Activated T-helper 1 cell treated with anti-CD3 and anti-CD28 coated beads, Interleukin-2, amount 50 U/mL, for 16 hours (primary cell): ENCODE measurements around the gene OXCT1.
"Not testable (repeated sequence)": the region's sequence is repeated elsewhere in the genome, so short reads cannot be mapped to it uniquely, and the experiment has no call there.

ENCODE experiments used
- DNase-seq, 2 donors: peaks; one replicate each; pipeline ENCODE4 v3.0.0-alpha.2; 2020; ENCODE audit warnings: low read depth in 1 of 2, low spot score in 1 of 2

OXCT1 gene

DNA sequence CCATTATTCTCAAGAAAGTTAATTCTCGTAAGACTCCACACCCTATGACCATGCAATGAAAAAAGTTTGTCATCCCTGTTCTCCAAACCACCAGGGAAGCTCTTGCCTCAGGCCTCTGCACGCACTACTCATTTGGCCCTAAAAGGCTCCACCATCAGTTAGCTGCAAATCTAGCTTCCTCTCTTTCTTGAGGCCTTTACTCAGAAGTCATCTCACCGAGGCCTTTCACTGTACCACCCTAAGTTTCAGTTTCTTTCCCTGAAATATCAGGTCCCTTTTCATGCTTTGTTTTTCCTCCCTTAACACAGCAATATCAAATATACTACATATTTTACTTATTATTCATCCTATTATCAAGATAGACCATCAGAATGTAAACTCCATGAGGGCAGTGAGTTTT is 39.1 kb downstream of the OXCT1 start:
- DNase-seq, result no peak

DNA sequence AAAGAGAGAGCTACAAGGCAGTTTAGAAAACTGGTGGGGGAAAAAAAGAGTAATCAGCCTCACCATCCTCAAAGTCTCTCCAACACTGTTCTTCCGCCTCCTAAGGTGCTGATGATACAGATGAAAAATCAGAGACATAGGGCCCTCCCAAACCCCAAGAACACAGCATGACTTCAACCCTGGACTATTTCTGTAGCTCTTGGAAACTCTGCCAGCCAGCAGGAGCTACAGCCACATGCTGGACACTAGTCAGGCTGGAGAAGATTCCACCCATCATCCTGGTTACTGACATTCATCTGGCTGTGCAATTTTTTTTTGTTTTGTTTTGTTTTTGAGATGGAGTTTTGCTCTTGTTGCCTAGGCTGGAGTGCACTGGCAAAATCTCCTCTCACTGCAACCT is 42.4 kb downstream of the OXCT1 start:
- no peak for DNase-seq

DNA sequence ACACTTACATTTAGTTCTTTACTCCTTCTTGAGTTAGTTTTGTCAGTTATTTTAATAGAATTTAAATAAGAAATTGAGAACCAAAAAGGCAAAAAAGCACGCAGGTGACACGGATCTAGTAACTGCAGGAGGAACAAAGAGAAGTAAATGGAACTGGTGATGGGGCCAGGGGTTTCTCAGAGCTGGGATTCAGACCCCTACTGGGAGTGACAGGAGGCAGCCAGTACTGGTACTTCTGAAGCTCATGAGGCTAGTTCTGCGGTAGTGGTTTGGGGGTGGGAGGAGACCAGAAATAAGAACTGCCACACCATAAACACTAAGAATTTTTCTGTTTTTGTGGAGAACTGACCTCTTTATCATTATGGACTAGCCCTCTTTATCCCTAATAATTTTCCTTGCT is 48.2 kb downstream of the OXCT1 start:
- DNase-seq, result no peak

DNA sequence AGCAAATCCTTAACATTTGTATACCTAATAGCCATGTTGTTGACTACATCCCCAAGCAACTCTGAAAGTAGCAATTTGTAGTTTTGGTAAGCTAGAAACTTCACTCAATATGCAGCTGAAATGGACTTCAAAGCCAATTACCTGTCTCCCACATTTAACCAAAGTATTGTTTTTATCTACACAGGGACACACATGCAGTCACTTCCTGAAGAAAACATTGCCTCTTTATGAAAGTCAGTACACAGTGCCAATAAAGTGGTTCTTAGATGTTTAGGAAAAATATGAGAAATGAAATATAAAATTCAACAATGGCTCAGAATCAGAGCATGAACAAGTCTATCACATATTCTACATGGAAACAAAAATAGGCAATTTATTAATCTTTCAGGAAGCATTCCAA is 49.2 kb downstream of the OXCT1 start:
- DNase-seq, result no peak

DNA sequence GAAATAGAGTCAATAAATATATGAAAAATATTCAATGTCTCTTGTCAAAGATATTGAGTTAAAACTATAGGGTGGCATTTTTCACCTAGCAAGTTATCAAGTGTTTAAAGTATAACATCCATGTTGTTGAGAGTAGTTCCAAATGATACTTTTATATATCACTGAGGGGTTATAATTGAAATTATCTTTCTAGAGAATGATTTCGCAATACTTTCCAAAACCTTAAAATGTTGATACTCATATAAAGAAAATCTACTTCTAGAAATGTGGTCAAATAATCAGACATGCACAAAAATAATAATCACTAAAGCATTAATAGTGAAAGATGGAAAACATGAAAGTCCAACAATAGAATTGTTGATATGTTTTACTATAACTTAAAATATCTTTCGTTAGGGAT is 50.1 kb downstream of the OXCT1 start:
- DNase-seq, result no peak

DNA sequence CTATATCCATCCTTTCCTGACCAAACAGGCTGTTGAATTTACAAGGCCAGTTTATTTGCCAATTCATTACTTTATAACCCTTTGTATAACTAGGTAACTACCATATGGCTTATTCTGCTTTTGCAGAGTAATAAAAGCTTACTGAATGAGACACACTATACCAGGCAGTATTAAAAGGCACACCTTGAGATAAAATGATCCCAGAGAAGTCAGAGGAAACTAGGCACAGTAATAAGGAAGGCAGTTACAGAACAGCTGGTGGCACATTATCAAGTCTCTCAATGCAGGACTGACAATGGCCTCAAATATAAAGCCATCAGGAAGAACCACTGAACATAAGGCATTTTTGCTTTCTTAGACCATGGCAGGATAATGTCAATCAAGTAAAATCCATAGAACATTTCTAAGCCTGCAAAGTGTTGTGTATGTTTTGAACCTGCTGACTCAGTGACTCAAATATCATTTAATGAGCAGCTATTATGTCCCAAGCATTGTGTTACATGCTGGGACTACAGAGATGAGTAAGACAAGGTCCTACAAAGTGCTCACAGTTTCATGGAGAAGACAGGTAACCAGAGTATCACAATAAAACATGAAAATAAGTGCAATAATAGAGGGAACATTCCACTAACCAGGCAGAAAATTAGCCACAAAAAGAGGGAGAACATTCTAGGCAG is 52.5 kb downstream of the OXCT1 start:
- DNase-seq, result no peak

DNA sequence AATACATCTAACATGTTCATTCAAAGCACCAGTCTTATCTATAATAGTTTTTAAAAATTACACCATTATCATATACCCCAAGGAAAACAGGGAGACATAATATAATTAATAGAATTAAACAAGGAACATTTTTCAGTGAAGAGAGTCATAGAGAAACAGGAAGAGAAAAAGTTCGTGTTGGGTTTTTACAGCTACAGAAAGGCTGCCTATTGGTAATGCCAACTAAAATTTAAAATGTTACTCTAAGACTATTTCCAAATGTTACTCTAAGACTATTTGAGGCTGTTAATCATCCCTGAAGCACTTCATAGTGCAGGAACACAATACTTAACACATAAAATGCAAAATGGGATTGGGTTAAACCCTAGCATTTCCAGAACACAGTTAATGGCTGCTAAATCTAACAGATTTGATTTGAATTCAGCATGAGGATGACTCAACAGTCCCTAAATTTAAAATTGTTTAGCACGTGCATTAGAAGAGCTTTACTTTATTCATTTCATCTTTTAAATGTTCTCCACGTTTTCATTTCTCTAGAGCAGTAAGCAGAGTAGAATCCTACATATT is 54.5 kb downstream of the OXCT1 start:
- no peak for DNase-seq

DNA sequence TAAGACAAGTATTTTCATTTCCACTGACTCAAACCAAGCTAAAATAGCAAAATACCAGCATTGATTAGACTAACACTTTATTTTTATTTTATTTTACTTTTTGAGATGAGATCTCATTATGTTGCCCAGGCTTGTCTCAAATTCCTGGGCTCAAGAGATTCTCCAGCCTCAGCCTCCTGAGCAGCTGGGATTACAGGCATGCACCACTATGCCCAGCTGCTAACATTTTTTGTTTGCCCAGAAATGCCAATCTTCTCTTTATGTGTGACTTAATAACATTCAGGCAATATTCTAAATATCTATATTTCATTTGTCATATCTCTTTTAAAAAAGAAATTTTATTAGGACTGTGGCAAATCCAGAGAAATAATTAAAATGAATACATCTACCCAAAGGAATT is 55.0 kb downstream of the OXCT1 start:
- DNase-seq, result no peak

DNA sequence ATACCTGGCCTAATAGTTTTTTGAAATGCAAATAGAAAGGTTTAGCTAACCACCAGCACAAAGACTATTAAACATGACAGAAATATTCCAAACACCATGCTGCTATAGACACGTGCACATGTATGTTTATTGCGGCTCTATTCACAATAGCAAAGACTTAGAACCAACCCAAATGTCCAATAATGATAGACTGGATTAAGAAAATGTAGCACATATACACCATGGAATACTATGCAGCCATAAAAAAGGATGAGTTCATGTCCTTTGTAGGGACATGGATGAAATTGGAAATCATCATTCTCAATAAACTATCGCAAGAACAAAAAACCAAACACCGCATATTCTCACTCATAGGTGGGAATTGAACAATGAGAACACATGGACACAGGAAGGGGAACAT is 55.9 kb downstream of the OXCT1 start:
- not testable (repeated sequence) for DNase-seq

DNA sequence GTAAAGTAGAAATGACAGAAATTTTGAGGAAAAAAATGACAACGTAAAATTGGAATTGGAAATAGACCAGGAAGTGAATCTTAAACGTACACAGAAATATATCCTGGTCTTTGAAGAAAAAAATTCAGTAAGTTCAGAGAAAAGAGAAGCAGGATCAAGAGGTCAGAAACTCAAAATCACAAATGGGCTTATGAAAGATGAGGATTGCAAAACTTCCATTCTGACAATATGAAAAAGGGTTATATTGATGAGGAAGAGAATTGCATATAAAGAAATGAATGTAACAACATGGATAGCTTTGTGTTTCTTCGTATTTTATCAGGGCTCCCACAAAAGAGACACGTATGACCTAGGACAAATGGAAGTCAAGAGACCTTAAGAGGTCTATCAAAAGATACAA is 58.1 kb downstream of the OXCT1 start:
- no peak for DNase-seq

DNA sequence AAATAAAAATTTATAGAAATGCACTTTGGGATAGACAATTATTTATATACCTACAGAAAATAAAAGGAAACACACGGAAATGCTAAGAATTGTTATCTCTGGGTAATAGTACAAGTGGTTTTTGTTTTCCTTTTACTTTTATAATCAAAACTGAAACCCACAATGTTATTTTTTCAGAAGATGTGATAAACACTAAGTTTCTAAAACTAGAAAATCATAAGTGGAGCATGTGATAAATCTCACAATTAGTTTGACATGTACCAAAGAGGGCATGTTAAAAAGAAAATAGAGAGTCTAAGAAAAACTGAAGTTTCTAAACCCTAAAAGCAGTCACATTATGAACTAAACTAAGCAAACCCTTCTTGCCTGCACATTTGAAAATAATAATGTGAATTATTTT is 61.1 kb downstream of the OXCT1 start:
- DNase-seq, result no peak

DNA sequence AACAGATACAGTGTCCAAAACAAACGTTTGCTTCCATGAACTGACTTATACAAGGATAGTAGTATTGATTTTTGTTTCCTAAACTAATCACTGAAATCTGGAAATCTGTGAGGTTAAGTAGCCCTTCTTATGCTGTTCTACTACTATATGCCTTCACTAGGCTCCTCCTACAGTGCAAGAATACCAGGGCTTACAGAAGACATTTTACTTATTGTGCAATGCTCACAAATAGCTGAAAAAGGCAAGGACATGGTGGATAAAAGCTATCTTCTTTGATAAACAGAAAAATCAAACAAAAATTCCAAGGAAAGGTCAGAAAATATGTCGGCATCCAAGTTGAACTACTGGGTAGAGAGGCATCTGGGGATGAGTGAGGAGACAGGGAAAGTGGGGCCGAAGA is 61.9 kb downstream of the OXCT1 start:
- no peak for DNase-seq

DNA sequence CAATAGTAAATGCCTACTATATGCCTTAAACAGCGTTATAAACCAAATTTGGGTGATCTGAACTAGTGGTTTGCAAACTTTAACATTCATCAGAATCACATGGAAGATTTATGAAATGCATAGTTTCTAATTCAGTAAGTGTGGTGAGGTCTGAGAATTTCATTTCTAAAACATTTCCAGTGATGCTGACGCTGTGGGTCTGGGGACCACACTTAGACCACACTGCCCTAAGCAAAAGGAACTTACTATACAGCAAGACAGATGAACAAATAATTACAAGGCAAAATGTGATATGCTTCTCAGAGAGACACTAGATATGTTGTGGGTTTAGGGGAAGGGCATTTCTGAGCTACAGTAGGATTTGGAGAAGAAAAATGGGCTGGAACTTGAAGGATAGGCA is 72.6 kb downstream of the OXCT1 start:
- no peak for DNase-seq

DNA sequence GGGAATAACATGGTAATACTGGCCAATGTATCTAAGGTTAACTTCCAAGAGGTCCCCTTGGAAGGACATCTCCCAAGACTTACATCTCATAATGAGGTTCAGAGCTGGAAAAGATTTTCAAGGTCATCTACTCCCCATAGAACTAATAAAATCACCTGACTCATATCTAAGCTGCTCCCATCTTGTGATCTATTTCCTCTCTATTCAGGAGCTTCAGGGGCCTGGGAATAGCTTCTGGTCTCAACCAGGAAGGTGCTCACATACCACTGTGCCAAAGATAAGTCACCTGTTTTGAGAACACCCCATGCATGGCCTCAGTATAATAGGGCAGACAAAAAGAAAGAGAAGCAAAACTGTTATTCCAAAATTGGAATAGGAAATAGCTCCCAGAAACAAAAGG is 74.2 kb downstream of the OXCT1 start:
- no peak for DNase-seq

DNA sequence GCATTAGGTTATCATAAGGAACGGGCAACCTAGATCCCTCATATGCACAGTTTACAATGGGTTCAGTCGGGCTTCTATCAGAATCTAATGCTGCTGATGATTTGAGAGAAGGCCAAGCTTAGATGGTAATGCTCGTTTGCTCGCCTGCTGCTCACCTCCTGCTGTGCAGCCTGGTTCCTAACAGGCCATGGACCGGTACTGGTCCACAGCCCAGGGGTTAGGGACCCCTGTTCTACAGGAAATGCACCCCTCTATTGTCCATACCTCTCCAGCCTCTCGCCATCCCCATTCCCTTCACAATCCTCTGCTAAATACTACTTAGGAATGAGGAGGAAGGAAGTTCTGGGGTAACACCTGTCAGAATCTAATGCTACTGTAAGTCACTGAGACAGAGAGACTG is 75.1 kb downstream of the OXCT1 start:
- DNase-seq, result no peak

DNA sequence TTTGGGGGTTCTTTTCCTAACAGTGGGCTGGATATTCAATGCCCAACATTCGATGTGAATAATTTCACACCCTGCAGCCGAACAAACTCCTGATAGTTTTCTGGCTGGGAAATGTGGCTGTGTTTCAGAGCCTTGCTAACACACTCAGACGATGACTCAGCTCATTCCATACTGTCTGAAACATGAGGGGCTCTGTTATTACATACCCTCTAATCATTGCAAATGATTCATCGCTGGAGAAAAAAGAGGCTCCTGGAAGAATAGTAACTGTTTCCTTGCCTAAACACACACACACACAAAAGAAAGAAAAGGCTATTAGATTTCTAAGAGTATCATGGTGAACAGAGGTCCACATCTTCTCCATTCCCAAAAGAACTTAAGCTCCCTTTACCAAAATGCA is 75.8 kb downstream of the OXCT1 start:
- DNase-seq, result no peak

DNA sequence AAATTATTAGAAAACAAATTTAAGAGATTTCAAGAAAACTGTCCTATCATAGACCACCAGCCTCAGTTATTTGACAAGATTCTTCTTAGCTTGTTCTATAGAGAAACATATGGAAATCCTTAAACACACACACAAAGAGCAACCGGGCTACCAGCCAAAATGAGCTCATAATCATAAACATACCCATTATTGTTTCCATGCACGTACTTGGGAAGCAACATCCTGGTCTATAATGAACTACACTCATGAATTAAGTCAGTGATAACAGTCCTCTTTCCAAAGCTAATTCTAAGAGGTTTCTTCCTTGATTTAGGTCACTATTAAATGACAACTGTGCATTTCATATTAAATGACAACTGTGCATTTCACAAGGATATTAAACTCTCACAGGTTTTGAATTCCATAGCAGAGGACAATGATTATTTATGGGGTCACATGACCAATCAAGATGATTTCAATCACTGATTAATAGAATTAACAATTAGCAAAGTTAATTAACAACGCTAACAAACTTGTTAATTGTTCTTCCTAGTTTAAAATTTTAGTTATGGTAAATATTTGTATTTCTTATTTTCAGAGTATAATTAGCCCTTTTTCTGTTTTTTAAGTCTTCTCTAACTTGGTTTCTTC is 77.0 kb downstream of the OXCT1 start:
- no peak for DNase-seq

DNA sequence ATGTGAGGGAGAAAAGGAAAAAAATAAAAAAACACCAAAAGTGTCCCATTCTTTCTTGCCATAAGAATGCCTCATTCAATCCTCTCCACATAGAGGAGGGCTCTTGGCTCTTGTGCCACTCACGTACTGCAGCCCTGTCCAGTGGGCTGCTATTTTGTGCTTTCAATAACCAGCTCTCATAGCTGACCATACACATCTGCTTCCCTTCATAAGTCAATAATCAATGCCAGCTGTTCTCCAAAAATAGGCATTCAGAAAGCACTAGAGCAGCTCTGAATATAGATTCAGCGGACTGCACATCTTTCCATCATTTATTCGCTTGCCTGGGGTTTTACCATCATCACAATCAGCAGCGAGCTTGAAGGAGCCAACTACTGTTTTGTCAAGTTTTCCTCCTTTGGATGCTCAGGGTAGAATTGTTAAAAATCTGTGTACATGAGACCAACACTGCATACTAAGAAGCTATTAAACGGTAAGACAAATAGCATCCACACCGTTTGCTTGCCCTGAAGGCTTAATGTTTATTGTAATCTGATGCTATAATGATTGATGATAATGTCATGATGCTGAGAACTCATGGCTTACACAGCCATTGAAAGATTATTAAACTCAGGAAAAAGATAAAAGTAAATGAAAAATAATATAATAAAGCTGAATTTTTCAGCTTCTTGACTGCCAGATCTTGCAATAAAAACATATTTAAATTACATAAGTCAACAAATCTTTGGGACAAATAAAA is 80.0 kb downstream of the OXCT1 start:
- DNase-seq, result no peak

DNA sequence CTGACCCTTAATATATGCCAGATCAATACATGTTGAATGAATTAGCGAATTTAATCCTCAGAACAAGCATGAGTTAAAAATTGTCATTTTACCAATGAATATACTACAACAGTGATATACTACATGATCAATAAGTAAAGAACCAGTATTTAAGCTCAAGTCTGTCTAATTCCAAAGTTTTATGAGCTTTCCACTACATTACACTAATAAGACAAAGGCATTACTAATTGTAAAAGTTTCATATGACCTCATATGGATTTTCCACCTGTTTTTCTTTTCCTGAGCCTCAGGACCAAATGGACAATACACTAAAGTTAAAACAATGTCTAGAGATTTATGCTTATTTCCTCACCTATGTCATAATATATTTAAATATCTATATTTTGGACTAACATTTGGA is 80.8 kb downstream of the OXCT1 start:
- DNase-seq, result no peak

DNA sequence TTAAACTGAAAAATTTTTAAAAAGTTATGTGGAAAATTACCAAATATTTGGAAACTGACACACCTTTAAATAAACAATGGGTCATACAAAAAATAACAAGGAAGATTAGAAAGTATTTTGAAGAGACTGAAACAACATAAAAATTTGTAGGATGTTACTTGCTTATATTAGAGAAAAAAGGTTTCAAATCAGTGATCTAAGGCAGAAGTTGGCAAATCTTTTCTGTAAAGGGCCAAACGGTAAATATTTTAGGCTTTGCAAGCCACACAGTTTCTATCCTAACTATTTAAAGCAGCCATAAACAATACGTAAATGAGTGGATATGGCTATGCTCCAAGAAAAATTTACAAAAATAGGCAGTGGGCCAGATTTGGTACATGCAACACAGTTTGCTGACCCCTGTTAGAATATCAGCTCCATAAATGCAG is 81.3 kb downstream of the OXCT1 start:
- no peak for DNase-seq

DNA sequence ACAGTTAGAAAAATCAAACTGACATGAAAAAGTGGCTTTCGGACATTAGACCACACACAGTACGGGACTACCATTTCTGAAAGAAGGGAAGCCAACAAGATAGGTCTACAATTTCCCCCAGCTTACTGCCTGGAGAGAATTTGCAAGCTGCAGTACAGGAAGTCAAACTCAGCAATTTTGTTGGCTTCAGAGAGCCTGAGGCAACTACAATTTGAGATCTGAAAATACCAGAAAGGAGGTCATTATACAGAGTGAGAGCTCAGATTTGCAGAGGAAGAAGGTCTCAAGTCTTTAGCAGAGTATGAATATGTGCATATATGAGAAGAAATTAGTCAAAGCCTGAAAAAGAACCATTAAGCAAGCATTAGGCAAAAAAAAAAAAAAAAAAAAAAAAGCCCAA is 83.0 kb downstream of the OXCT1 start:
- DNase-seq, result no peak

DNA sequence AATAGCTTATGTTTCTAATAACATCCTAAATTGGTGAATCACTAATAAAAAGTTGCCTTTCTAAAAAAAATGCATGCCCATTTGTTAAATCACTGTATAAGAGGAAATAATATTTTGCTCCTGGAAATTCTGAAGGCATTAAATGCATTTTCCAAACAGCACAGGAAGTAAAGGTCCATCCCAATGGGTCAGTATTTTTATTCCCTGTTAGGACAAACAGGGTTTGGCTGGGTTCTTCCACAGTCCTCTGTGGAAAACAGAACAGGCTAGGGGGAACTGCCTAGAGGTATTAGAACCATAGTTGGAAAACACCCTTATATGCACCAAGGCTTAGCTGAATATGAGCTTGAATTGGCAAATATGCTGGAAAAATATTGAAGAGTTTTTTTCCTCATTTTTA is 85.2 kb downstream of the OXCT1 start:
- DNase-seq, result no peak
